ENCODE results near the gene NRIP2.

DNA sequence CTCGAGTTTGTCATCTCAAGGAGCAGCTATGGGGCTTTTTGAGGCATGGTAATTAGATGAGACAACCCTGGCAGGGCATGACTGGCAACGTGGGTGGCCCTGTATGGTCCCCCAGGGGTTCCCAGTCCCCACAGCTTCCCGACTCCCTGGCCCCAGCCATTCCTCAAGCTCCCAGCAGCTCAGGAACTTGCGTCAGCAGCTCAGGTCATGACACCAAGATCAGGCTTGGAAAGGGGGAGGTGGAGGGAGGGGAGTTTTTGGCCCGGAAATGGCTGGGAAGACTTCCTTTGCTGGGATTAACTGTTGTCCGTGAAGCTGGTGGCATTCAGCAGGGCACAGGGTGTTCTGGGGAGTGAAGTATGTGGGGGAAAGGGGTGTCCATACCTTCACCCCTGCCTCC, 10.4 kb upstream of the NRIP2 start:
- TF ChIP-seq, protein P1, sequence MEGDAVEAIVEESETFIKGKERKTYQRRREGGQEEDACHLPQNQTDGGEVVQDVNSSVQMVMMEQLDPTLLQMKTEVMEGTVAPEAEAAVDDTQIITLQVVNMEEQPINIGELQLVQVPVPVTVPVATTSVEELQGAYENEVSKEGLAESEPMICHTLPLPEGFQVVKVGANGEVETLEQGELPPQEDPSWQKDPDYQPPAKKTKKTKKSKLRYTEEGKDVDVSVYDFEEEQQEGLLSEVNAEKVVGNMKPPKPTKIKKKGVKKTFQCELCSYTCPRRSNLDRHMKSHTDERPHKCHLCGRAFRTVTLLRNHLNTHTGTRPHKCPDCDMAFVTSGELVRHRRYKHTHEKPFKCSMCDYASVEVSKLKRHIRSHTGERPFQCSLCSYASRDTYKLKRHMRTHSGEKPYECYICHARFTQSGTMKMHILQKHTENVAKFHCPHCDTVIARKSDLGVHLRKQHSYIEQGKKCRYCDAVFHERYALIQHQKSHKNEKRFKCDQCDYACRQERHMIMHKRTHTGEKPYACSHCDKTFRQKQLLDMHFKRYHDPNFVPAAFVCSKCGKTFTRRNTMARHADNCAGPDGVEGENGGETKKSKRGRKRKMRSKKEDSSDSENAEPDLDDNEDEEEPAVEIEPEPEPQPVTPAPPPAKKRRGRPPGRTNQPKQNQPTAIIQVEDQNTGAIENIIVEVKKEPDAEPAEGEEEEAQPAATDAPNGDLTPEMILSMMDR (IDR thresholded peaks at IDR 0.05; ENCODE audit: insufficient read depth, low read length), result no peak
- TF ChIP-seq SPI1 (IDR thresholded peaks at IDR 0.05; ENCODE audit: borderline replicate concordance, low read depth) (no peak), POLR2AphosphoS5 (IDR thresholded peaks at IDR 0.05; ENCODE audit: low read depth) (no peak)

Measured in HL-60 (cell line).